ELF-1 (cell line): Measurements from ENCODE around the gene TRABD2B.

Experiments
- DNase-seq: peaks from one replicate; pipeline ENCODE4 v3.0.0-alpha.2; 2016; ENCODE audit warnings: low read depth, low spot score

TRABD2B gene

DNA sequence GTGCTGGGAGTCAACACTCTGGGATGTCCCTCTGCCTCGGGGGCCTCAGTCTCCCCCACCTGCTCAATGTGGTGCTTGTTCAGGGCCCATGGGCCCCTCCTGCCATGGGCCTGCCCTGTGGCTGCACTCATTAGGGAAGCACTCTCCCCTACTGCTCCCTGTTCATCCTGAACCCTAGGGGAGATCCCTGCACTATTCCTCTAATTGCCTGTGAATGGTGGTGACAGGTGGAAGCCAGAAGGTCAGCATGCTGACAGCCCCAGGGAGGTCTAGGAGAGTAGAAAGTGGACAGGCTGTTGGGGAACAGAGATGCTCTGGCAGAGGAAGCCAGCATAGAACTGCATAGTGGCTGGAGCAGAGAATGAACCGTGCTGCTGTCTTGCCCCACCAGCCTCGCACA, 217.6 kb downstream of the TRABD2B start:
- DNase-seq = no peak

DNA sequence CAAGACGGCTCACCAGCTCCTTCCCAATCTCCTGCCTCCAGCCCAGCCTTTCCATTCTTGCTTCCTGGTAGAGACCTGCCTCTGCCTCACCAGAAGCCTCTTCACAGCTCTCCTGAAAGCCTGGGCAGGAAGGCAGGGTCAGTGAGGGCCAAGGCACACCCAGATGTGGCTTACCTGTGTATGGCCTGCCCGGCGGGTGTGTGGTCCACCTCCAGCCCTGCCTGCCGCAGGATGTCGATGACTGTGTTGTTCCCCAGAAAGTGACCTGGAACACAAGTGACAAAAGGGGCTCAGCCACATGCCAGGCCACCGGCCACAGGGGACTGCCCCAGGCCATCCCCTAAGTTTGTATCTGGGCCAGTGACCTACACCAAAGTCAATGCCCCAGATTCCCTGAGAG, 218.9 kb downstream of the TRABD2B start:
- no peak for DNase-seq

DNA sequence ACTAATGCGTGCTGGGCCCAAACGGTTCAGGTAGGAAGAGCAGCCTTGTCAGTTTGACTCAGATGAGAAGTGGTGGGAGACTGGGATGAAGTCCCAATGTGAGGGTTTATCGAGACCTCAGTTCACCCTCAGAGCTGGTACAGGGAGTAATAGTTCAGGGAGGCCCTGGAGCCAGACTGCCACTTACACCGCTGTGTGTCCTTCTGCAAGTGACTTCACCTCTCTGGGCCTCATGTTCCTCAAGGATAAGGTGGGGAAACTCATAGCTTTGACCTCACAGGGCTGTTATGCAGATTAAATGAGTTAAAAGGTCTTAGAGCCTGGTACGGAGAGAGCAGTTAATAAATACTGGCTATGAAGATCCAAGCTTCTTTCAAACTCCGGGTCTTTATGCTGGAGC, 219.9 kb downstream of the TRABD2B start:
- DNase-seq = no peak

DNA sequence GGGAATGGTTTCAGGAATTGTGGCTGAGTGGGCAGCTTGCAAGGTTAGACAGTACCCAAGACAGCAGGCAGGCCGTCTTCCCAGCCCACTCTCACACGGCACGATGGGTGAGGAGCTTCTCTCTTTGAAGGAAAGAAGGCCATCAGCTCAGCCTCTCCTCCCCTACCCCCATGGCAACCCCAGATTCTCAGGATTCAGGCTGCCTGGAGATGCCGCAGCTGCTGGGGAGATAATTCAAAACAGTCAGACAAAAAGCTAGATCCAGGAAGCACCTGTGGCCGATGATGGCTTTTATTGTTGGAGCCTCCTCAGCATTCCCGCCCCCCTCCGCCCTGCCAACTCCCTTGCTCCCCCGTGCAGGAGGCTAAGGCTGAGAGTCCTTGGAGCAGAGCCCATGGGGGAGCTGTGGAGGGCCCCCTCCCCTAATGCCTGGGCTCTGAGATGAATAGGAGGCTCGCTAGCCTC, 220.5 kb downstream of the TRABD2B start:
- no peak for DNase-seq

DNA sequence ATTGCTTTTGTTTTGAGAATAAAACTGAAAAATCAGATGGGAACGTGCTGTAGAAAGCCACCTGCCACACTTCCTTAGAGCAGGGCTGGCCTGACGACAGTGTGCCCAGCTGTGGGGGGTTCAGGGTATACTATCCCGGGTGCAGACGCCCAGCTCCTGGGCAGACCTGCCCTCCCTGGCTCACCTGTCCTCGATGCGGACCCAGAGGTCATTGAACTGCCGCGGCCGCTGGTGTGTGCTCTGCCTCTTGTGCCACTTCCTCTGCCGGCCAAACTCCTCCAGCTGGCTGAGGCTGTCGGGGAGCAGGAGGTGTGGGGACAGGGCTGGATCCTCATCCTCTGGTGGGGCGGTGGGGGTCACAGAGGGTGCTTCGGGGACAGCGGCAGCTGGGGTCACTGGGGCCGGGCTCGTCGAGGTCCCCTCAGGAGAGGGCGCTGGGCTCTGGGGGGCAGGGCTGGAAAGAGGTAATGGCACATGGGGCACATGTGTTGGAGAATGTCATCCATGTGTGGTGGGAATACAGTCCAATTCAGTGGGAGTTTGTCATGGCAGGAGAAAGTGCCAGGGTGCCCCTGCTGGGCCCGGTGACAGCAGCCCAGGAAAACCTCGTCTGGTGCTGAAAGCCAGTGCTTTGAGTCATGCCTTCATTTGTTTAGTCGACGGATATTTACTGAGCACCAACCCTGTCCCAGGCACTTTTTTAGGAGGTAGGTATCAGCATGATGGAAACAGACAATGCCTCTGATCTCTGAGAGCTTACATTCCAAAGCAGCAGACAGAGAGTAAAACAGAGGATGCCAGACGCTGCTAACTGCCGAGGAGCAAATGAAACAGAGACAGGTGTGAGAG, 222.0 kb downstream of the TRABD2B start:
- no peak for DNase-seq

DNA sequence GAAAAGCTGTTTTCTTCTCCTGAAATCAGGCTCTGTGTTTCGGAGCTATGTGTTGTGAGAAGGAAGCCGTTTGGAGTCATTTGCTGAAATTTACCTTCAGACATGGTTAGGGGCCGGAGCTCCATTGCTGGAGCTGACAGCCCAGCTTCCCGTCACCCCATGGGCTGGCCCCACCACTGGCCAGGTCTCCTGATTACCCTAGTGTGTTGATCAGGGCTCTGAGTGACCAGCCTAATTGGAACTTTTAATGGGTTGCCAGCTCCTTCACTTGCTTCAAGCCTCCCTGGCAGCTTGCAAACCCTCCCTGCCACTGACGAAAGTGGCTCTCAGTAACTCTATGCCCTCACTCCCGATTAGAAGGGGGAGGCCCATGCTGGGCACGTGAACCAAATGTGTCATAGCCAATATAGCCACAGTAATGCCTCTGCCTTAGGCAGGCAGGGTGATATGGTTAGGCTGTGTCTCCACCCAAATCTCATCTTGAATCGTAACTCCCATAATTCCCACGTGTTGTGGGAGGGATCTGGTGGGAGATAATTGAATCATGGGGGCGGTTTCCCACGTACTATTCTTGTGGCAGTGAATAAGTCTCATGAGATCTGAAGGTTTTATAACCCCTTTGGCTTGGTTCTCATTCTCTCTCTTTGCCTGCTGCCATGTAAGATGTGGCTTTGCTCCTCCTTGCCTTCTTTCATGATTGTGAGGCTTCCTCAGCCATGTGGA, 224.1 kb downstream of the TRABD2B start:
- DNase-seq = no peak

DNA sequence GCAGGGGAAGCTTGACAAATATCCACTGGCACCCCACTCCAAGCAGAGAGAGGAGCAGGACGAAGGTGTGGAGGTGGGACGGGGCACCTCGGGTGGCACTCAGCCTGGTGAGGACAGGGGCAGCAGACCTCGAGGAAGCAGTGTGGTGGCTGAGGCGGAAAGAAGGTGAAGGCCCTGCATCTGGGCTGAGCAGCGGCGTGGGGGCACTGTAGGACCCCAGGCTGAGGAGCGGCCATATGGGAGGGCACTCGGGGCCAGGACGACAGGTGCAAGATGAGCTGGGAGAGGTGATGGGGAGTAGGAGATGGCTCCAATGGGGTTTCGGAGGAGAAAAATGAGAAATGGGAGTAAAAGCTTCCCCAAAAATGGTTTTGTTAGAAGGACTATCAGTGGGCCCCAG, 224.9 kb downstream of the TRABD2B start:
- no peak for DNase-seq

DNA sequence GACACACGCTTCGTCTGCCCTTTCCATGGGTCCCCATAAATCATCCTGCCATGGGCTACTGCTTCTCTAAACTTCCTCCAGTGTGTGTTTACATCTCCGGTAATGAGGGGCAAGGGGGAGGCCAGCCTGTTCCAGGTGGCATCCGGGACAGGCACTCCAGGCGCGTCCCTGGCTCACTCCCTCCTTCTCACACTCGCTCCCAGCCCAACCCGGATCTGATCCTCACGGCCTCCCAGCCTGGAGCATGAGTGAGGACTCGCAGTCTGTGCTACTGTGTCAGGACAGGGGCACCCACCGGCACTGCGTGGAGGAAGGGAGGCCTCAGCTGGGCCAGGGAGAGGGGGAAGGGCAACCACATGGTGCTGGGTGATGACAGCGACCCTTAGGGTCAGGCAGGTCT, 225.4 kb downstream of the TRABD2B start:
- DNase-seq = peak; percentile 51

DNA sequence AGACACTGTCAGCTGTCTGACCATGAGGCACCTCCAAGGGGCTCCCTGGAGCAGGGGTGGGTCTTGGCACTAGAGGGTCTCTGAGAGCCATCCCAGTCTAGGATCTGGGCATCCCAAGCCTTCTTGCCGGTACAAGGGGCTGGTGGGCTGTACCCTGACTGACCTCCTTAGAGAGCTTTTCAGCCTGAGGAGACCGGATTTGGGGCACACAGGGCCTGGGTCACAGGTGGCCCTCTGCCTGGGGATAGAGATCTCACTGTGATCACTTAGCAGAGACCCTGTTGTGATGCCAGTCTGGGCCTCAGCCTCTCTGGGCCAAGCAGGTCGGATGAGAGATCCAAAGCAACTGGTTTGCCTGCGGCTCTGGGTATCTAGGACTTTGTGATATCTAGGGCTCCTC, 227.2 kb downstream of the TRABD2B start:
- no peak for DNase-seq

DNA sequence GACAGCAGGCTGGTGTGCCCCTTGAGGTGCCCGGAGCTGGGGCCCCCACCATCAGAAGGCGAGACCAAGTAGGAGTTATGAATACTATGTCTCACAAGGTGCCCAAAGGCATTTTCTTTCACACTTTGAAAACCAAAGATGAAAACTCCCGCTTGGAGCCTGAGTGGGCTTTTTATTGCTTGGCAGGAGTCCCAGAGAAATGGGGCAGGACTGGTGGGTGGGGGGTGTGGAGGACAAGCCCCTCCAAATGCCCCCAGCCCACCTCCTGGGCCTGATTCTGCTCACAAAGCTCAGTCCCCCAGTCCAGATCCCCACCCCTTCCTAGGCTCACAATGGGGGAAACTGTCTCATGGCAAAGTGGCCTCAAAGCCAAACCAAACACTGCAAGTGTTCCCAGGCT, 227.9 kb downstream of the TRABD2B start:
- DNase-seq = no peak

DNA sequence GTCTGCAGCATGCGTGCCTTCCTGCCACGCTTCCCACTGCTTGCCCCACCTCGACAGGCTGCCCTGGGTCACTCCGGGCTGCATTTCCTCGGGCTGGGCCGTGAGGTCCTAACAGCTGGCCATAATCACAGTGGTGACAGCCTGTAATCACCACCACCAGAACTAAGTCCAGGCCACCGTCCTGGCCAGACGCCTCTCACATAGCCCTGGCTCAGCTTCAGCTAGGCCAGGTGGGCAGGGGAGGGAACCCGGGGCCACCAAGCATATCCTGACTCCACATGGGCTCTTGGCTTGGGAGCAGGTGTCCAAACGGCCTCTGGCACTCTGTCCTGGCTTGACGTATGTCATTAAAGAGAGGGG, 229.5 kb downstream of the TRABD2B start:
- DNase-seq = no peak

DNA sequence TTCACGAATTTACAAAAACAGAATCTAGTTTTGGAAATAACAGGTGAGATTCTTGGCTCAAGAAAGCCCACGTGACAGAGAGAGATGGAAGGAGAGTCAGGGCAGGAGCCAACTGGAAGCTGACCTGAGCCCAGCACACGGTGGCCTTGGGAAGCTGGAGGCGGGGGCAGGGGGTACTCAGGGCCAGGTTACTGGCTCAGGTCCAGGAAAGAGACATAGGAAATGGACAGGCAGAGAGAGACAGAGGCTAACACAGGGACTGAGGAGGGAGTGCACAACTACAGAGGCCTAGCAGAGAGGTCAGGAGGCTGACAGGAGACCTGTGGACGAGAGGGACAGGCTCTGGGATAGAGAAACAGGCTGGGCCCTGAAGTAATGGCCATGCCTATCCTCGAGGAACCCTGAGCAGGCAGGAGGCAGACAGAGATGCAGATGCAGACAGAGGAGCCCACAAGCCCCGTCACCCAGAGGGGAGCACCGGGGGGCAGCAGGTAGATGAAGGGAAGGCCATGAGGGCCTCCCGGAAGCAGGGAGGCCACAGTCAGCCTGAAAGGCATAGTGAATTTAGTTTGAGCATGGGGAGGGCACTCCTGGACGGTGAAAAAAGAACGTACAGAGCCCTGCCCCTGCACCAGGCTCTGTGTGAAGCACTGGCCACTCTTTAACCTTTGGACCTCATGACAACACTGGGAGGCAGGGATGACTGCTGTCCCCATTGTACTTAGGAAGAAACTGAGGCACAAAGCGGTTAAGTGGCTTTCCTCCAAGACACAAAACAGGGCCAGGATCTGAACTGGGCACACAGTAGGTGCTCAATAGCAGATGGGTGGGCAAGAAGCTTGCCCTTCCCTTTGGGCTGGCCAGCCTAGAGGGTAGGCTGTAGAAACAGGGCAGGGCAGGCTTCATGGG, 230.1 kb downstream of the TRABD2B start:
- DNase-seq = no peak

DNA sequence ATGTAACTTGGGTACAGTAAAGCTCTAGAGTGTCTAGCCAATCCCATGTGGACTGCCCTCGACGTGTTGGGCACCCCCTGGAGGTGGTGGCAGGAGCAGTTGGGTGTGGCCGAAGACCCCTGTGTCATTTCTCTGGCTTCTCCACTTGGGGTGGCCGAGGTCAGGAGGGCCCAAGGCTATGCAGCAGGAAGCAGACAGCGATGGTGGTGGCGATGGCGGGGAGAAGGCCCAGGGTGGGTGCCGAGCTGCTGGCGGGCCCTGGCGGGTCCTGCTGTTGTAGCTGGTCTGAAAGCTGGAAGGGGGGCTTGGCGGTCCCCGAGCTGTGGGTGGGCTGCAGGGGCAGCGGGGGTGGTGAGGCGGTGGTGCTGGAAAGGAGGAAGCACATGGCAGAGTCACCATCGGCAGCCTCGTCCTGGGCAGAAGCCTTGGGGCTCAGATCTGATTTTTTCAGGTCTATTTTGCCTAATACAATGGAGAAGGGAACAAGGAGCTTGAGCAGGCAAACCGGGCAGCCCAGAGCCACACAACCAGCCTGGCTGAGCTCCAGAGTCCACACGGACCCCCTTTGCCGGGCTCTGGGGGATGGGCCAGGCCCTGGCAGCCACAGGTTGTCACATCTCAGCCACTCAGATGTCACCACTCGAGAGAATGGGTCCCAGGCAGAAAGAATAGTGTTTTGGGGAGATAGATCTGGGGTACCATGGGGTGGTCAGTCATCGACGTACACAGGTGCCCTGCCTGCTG, 231.3 kb downstream of the TRABD2B start:
- DNase-seq = no peak

DNA sequence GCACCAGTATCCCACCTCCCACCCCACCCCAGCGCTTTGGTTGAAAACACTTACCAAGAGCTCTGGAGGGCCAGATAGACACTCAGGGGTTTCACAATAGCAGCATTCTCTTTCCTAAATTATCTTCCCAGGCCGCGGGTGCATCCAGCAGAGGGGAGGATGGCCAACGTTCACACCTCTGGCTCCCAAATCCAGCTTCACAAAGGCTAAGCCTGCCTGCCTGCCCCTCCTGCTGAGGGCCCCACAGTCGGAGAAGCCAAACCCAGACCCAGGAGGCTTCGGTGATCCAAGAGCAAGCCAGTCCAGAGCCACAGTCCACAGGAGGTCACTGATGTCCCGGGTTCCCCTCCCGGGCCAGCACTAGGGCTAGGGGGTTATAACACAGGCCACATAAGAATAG, 231.9 kb downstream of the TRABD2B start:
- peak; percentile 36 for DNase-seq

DNA sequence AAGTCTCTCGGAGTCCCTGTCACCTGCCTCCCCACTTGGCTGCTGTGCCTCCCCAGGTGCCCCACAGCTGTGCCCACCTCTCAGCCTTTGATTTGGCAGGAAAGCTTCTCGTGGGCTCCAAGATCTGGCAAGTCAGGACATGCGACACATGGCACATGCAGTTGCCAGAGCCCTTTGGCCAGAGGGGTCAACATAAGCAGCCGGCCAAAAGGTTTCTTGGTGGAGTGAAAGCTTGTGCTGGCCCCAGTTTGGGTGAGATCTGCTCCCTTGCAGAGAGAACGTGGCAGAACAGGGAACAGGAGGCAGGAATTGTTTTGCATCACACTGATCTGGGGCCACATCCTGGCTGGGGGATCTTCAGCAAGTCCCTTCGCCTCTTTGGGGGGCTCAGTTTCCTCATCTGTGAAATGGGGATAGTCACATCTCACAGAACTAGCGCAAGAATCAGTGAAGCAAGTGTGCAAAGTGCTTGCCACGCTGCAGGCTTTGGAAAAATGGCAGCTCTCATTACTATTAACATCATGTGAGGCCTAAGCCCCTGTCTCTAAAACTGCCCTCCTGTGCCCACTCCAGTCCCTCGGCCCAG, 232.6 kb downstream of the TRABD2B start:
- DNase-seq = no peak

DNA sequence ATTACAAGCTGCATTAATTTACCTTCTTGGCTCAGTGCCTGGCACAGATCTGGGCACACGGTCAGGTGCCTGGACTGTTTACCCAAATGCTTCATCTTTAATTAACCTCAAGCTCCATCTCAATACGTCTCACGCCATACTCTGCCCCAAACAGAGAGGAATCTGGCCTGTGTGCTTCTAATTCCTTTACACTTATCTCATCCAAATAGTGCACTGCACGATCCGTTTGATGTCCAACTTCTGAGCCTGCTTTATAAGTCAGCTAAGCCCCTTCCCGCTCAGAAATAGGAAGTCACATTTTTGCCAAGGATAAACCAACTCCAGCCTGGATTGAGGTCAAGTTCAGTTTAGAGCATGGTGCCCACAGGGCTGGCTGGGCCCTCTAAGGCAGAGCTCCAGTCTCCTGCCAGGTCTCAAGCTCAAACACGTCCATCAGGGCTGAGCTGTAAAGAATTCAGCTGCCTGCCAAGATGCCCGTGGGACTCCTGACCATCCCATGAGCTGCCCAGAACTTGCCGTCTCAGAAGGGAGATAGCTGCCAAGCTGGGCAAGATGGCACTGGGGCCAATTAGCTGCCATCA, 233.5 kb downstream of the TRABD2B start:
- DNase-seq = no peak

DNA sequence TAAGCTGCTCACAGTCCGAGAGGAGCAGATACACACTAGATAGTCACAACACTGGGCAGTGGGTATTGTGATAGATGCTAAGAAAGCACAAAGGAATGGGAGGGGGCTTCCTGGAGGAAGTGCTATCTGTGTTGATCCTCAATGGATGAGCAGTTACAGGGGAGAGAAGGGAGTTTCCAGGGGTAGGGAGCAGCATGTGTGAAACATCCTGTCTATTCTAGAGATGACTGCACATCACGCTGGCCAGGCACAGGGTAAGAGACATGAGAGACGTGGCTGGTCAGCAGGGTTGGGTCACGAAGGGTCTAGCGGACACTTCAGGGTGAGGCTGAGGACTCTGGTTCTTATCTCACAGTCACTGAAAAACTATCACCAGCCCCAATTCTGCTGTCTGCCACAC, 235.2 kb downstream of the TRABD2B start:
- DNase-seq = no peak

DNA sequence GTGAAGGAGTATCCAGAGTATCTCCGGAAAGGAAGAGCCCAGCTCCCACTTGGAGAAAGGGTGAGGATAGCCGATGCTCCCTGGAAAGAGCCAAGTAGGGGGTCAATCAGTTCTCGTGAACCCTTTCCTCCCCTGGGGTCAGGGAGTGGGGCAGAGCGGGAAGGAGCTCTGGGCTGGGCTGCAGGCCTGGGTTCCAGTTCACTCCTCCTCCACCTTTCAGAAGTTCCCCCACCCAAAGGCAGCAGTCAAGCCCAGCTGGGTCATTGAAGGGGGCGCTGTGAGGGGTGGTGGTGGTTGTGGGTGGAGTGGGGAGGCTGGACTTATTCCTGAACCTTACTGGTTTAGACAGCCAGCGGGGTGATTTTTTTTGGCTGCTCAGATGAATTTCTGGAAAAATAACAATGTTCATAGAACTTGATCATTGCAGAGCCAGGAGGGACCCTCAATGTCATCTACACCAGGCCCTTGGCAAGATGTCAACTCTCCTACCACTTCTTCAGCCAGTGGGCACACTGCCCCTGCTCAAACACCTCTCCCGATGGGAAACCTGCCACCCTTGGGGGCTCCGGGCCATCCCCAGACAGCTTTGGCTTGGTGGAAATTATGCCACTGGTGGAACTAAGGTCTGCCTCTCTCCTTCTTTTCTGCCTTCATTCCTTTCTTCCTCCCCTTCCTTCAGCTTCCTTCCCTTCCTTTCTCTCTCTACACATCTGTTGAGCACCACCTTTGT, 235.8 kb downstream of the TRABD2B start:
- DNase-seq = no peak

DNA sequence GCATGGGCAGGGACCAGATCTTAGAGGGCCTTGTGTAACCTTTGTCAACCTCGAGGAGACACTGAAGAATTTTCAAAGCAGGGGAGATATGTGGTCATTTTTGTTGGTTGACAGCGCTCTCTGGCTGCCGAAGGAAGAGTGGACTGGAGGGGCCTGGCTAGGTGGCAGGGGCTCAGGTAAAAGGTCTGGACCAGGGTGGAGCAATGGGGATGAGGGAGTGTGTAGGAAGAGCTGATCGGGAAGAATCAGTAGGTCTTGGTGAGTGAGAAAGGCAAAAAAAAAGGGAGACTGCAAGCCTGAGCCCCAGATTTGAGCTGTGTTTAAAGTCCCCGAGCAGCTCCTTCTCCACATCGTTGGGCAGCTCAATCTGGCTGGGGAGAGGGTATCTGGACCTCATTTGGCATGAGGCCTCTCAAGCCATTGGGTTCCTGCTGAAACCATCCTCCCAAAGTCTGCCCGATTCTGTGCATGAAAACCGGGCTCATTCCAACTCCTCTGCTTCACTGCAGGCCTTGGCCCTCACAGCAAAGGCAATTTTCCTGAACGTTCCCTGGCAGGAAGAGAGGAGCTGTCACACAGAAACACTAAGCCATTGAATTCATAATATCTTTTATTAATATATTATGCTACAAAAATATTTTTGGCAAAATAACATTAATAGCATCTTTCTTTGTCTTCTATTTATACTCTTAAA, 237.1 kb downstream of the TRABD2B start:
- no peak for DNase-seq
